WTC11 (cell line): ENCODE data around the gene PILRB. TPM values are rescaled to one million over a fixed set of nuclear protein-coding genes. Genes with fewer than 3 reads are reported as not detected.

ENCODE experiments used
- ATAC-seq: fragments of 200-7000 bp; cut with Tn5 transposase; 2 replicates; pipeline ENCODE4 v1.10.0; 2021; ENCODE audit warnings: mild to moderate bottlenecking, moderate library complexity
- CTCF ChIA-PET: fragments of 300-600 bp; sonication (Branson Sonifier 250); formaldehyde crosslinking; loops from one replicate; lab custom pipeline; 2021; ENCODE audit warnings: antibody characterized with exemption; lab: Charles Lee
- POLR2A ChIA-PET: fragments of 350-600 bp; sonication (Branson Sonifier 250); formaldehyde crosslinking; loops from one replicate; lab custom pipeline; 2021; ENCODE audit warnings: antibody characterized with exemption; lab: Charles Lee
- DNase-seq: peaks from one replicate; pipeline ENCODE4 v3.0.0; 2021; ENCODE audit warnings: low spot score
- H3K27ac Mint-ChIP-seq: 2 replicates; pipeline ENCODE4 v1.8.0; 2021; ENCODE audit warnings: mixed read lengths
- H3K27me3 Mint-ChIP-seq: 2 replicates; pipeline ENCODE4 v1.8.0; 2021; ENCODE audit warnings: low read depth, mild to moderate bottlenecking, moderate library complexity, mixed read lengths
- H3K36me3 Mint-ChIP-seq: 2 replicates; pipeline ENCODE4 v1.8.0; 2021; ENCODE audit warnings: mixed read lengths
- H3K4me1 Mint-ChIP-seq: 2 replicates; pipeline ENCODE4 v1.8.0; 2022; ENCODE audit warnings: mixed read lengths
- H3K4me3 Mint-ChIP-seq: 2 replicates; pipeline ENCODE4 v1.8.0; 2021; ENCODE audit warnings: mild to moderate bottlenecking, moderate library complexity, mixed read lengths
- H3K9me3 Mint-ChIP-seq: 2 replicates; pipeline ENCODE4 v1.8.0; 2021; ENCODE audit warnings: mixed read lengths
- CTCF ChIP-seq: fragments of 200-600 bp; IDR thresholded peaks from 2 replicates; pipeline ENCODE4 v1.8.0; 2022; ENCODE audit warnings: antibody characterized with exemption
- ESRRA ChIP-seq: sonication (generic); formaldehyde crosslinking; IDR thresholded peaks from 2 replicates; pipeline ENCODE4 v1.8.1; 2022; ENCODE audit warnings: mild to moderate bottlenecking, missing genetic modification reagents, borderline replicate concordance
- FOXK1 ChIP-seq: sonication (generic); formaldehyde crosslinking; IDR thresholded peaks from 2 replicates; pipeline ENCODE4 v1.8.0; 2022; ENCODE audit warnings: mild to moderate bottlenecking, moderate library complexity, missing genetic modification reagents
- JUN ChIP-seq: sonication (generic); formaldehyde crosslinking; IDR thresholded peaks from 2 replicates; pipeline ENCODE4 v1.8.0; 2023; ENCODE audit warnings: mild to moderate bottlenecking, missing genetic modification reagents
- KAT7 ChIP-seq: sonication (generic); formaldehyde crosslinking; IDR thresholded peaks from 2 replicates; pipeline ENCODE4 v1.8.1; 2023; ENCODE audit warnings: missing genetic modification reagents, mild to moderate bottlenecking, borderline replicate concordance
- MXD4 ChIP-seq: fragments of 250-450 bp; sonication (Bioruptor Pico); IDR thresholded peaks from 2 replicates; pipeline ENCODE4 v1.8.0; 2021; ENCODE audit warnings: mild to moderate bottlenecking, moderate library complexity, borderline replicate concordance
- NFATC4 ChIP-seq: fragments of 250-450 bp; sonication (Bioruptor Pico); IDR thresholded peaks from 2 replicates; pipeline ENCODE4 v1.9.0; 2021; ENCODE audit warnings: mild to moderate bottlenecking
- NR3C1 ChIP-seq: sonication (generic); formaldehyde crosslinking; conservative IDR thresholded peaks from 2 replicates; pipeline ENCODE4 v1.8.1; 2023; ENCODE audit warnings: low read depth, mild to moderate bottlenecking, missing genetic modification reagents
- SMAD3 ChIP-seq: sonication (generic); formaldehyde crosslinking; IDR thresholded peaks from 2 replicates; pipeline ENCODE4 v1.8.0; 2022; ENCODE audit warnings: missing genetic modification reagents, mild to moderate bottlenecking, borderline replicate concordance
- STAT6 ChIP-seq: sonication (generic); formaldehyde crosslinking; conservative IDR thresholded peaks from 2 replicates; pipeline ENCODE4 v1.8.1; 2023; ENCODE audit warnings: mild to moderate bottlenecking, low read depth, missing genetic modification reagents, moderate library complexity
- ZBTB21 ChIP-seq: sonication (generic); formaldehyde crosslinking; IDR thresholded peaks from 2 replicates; pipeline ENCODE4 v1.8.1; 2023; ENCODE audit warnings: mild to moderate bottlenecking, missing genetic modification reagents, borderline replicate concordance
- ZNF263 ChIP-seq: sonication (generic); formaldehyde crosslinking; IDR thresholded peaks from 2 replicates; pipeline ENCODE4 v1.8.1; 2022; ENCODE audit warnings: low read depth, mild to moderate bottlenecking, moderate library complexity, missing genetic modification reagents
- ZNF317 ChIP-seq: sonication (generic); formaldehyde crosslinking; IDR thresholded peaks from 2 replicates; pipeline ENCODE4 v1.8.1; 2023; ENCODE audit warnings: low read depth, mild to moderate bottlenecking, moderate library complexity, missing genetic modification reagents, borderline replicate concordance
- ZNF423 ChIP-seq: fragments of 250-450 bp; sonication (Bioruptor Pico); IDR thresholded peaks from 2 replicates; pipeline ENCODE4 v2.1.2; 2022; ENCODE audit warnings: mild to moderate bottlenecking, moderate library complexity
- total RNA-seq: library from RNA; stranded (reverse); gene quantifications from 3 replicates; pipeline ENCODE4 v1.2.3, GENCODE V29; 2021
- TF ChIP-seq, protein P1 (sequence below): fragments of 250-450 bp; sonication (Bioruptor Pico); IDR thresholded peaks from 2 replicates; pipeline ENCODE4 v1.9.0; 2021; ENCODE audit warnings: moderate library complexity, mild to moderate bottlenecking, inconsistent platforms, borderline replicate concordance
- TF ChIP-seq, protein P2 (sequence below): sonication (generic); formaldehyde crosslinking; IDR thresholded peaks from 2 replicates; pipeline ENCODE4 v1.8.0; 2023; ENCODE audit warnings: missing genetic modification reagents, mild to moderate bottlenecking, borderline replicate concordance

Gene PILRB
- total RNA-seq, 1 experiment from 2014 or later: 30.7 TPM

DNA sequence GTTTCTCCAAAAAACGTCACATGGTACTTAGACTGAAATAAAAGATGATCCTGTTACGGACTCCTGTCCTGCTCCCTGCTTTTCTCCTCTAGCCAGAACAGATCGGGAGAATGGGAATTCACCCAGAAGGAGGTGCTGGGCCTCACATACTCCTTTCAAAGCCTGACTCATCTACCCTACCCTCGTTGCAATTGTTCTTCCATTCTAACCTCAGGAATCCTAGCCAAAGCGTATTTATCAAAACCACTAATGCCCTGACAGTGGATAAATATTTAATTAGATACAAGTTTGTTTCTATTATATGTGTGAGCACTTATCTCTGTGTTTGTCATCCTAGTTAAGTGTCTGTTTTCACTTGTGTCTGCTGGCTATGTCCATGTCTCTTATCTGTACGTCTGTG, 48.9 kb downstream of the PILRB start:
- TF ChIP-seq FOXK1 (CRISPR knock-in tag) (no peak), SMAD3 (no peak), ZNF263 (CRISPR knock-in tag) (no peak), CTCF (no peak), STAT6 (CRISPR knock-in tag) (no peak), ZBTB21 (CRISPR knock-in tag) (no peak), KAT7 (CRISPR knock-in tag) (no peak), MXD4 (no peak), ZNF423 (no peak), NFATC4 (no peak), ZNF317 (CRISPR knock-in tag) (no peak), ESRRA (CRISPR knock-in tag) (no peak), JUN (CRISPR knock-in tag) (no peak), NR3C1 (CRISPR knock-in tag) (no peak)
- TF ChIP-seq, protein P1, sequence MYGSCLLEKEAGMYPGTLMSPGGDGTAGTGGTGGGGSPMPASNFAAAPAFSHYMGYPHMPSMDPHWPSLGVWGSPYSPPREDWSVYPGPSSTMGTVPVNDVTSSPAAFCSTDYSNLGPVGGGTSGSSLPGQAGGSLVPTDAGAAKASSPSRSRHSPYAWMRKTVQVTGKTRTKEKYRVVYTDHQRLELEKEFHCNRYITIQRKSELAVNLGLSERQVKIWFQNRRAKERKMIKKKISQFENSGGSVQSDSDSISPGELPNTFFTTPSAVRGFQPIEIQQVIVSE: no peak
- TF ChIP-seq, protein P2, sequence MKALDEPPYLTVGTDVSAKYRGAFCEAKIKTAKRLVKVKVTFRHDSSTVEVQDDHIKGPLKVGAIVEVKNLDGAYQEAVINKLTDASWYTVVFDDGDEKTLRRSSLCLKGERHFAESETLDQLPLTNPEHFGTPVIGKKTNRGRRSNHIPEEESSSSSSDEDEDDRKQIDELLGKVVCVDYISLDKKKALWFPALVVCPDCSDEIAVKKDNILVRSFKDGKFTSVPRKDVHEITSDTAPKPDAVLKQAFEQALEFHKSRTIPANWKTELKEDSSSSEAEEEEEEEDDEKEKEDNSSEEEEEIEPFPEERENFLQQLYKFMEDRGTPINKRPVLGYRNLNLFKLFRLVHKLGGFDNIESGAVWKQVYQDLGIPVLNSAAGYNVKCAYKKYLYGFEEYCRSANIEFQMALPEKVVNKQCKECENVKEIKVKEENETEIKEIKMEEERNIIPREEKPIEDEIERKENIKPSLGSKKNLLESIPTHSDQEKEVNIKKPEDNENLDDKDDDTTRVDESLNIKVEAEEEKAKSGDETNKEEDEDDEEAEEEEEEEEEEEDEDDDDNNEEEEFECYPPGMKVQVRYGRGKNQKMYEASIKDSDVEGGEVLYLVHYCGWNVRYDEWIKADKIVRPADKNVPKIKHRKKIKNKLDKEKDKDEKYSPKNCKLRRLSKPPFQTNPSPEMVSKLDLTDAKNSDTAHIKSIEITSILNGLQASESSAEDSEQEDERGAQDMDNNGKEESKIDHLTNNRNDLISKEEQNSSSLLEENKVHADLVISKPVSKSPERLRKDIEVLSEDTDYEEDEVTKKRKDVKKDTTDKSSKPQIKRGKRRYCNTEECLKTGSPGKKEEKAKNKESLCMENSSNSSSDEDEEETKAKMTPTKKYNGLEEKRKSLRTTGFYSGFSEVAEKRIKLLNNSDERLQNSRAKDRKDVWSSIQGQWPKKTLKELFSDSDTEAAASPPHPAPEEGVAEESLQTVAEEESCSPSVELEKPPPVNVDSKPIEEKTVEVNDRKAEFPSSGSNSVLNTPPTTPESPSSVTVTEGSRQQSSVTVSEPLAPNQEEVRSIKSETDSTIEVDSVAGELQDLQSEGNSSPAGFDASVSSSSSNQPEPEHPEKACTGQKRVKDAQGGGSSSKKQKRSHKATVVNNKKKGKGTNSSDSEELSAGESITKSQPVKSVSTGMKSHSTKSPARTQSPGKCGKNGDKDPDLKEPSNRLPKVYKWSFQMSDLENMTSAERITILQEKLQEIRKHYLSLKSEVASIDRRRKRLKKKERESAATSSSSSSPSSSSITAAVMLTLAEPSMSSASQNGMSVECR: no peak
- Mint-ChIP-seq H3K9me3 (no peaks in the 10 kb centered on the region), H3K27me3 (peaks cover 21% of the 10 kb centered on the region), H3K4me3 (no peak overlapping the region), H3K4me1 (no peaks in the 10 kb centered on the region), H3K27ac (no peak overlapping the region), H3K36me3 (no peaks in the 10 kb centered on the region)
- ChIA-PET POLR2A (no interaction called here), CTCF (interaction anchor here (0.6 to 2.3 kb wide), 23 partner anchors 9 to 276 kb away, joined by 3 to 20 read pairs (median 6); partner anchors contain the start of genes GAL3ST4 and ZCWPW1)
- DNase-seq (no peak), ATAC-seq (no peak)
